ENCODE data around the gene LRP1-AS.
"Not testable (repeated sequence)": the region's sequence is repeated elsewhere in the genome, so short reads cannot be mapped to it uniquely, and the experiment has no call there.

LRP1-AS gene

GRCh38 chr12:57120718-57121117 lies 26.7 kb downstream of the LRP1-AS start:
- not testable (repeated sequence) for DNase-seq (ENCODE audit: low read depth in 2 of 2)

- DNase-seq (ENCODE audit: low read depth in 2 of 2) = no peak
These were observed 27.9 kb downstream of the LRP1-AS start for GRCh38 chr12:57119294-57120085.

- no peak for DNase-seq (ENCODE audit: low read depth in 2 of 2)
These were observed 28.6 kb downstream of the LRP1-AS start for GRCh38 chr12:57118711-57119271.

- DNase-seq (ENCODE audit: low read depth in 2 of 2) = no peak
These were observed 30.7 kb downstream of the LRP1-AS start for GRCh38 chr12:57116580-57117281.

GRCh38 chr12:57112492-57113294 lies 34.7 kb downstream of the LRP1-AS start:
- DNase-seq (ENCODE audit: low read depth in 2 of 2) = no peak

- peak; percentile 75 to 81 for DNase-seq (ENCODE audit: low read depth in 2 of 2)
These were observed 36.2 kb downstream of the LRP1-AS start, which contains the start of gene STAT6 for GRCh38 chr12:57111031-57111734. Gene STAT6 (minus strand): TSS chr12:57111362. CDS start chr12:57108278, 3,084 bp downstream.

GRCh38 chr12:57110104-57111030 lies 37.1 kb downstream of the LRP1-AS start:
- peak; percentile 63 to 73 for DNase-seq (ENCODE audit: low read depth in 2 of 2)

GRCh38 chr12:57109207-57110103 lies 38.0 kb downstream of the LRP1-AS start:
- DNase-seq (ENCODE audit: low read depth in 2 of 2) = no peak

- DNase-seq (ENCODE audit: low read depth in 2 of 2) = no peak
These were observed 39.8 kb downstream of the LRP1-AS start for GRCh38 chr12:57107456-57108155.

GRCh38 chr12:57106021-57106708 lies 41.3 kb downstream of the LRP1-AS start:
- no peak for DNase-seq (ENCODE audit: low read depth in 2 of 2)

GRCh38 chr12:57105011-57105753 lies 42.2 kb downstream of the LRP1-AS start:
- DNase-seq (ENCODE audit: low read depth in 2 of 2) = no peak

- no peak for DNase-seq (ENCODE audit: low read depth in 2 of 2)
These were observed 43.0 kb downstream of the LRP1-AS start for GRCh38 chr12:57104292-57104910.

- no peak for DNase-seq (ENCODE audit: low read depth in 2 of 2)
These were observed 43.6 kb downstream of the LRP1-AS start for GRCh38 chr12:57103856-57104255.

GRCh38 chr12:57101892-57102695 lies 45.3 kb downstream of the LRP1-AS start:
- DNase-seq (ENCODE audit: low read depth in 2 of 2) = no peak

- no peak for DNase-seq (ENCODE audit: low read depth in 2 of 2)
These were observed 47.7 kb downstream of the LRP1-AS start for GRCh38 chr12:57099766-57100165.
